SIG-M5 (cell line): Measurements from ENCODE around the gene SETD5.

Experiments
- DNase-seq: peaks from one replicate; lab custom pipeline; 2025; lab: John Stamatoyannopoulos, UW

Gene SETD5

DNA sequence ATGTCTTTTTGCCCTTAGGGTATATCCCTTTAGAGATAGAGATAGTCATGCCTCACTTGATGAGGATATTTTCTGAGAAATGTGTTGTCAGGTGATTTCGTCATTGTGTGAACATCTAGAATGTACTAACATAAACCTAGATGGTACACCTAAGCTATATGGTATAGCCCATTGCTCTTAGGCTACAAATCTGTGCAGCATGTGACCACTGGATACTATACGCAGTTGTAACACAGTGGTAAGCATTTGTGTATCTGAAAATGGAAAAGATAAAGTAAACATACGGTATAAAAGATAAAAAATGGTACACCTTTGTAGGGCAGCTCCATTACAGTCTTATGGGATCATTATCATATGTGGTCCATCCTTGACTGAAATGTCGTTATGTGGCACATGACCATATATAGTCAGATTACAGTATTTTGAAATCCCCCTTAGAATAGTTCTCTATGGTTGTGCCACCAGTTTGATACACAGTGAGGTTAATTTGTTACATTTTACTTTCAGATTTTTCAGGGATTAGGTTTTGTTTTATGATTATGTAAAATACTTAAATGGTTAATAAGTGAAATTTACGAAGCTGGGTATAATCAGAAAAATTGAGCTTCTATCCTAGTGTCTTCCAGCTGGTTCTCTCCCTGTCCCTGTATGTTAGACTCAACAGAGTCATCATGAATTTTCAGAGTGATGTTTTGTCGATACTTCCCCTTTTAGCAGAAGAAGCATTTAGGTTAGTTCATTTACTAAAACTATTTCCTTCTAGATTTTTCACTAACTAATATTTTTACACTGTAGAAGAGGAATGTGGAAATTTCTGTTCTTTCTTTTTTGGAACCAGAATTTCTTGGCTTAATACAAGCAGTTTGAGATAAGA is 12.8 kb downstream of the SETD5 start:
- DNase-seq: peak; percentile 21

- no peak for DNase-seq
Observed at GRCh38 chr3:9411302-9411701, 13.9 kb downstream of the SETD5 start.

GRCh38 chr3:9412293-9412692 is 14.9 kb downstream of the SETD5 start:
- no peak for DNase-seq

- DNase-seq: no peak
Observed at GRCh38 chr3:9414826-9415225, 17.4 kb downstream of the SETD5 start.

- no peak for DNase-seq
Observed at GRCh38 chr3:9415485-9416138, 18.2 kb downstream of the SETD5 start.

GRCh38 chr3:9416139-9416780 is 18.8 kb downstream of the SETD5 start:
- DNase-seq: no peak

- DNase-seq: no peak
Observed at GRCh38 chr3:9420850-9421549, 23.6 kb downstream of the SETD5 start.

DNA sequence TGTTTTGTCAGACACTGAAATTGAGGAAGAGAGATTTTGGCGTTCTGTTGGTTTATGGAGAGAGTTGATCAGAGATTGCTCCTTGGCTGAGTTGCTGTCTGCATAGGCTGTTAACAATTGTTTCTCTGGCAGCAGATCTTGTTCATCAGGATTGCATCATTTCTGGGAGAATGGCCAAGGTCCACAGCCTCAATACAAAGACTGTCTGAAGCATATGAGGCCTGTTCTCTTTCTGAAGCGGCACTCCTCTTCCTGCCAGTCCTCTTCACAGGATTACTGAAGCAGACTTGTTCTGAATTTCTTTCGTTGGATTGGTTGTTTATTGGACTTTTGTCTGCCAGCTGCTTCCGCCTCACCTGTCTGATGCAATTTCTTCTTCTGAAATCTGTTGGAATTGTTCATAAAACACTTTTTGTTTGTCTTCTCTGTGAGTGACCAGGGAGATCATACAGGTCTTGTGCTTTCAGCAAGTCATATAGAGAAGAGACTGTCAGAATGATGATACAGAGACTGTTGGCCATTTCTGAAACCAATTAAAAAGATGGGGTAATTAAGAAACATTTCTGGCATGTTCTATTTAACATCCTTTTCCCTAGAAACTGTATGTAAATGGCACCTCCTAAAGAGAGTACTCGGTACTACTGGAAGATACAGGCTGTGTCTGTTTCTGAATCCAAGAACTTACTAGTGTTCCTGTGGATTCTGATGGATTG is 25.5 kb downstream of the SETD5 start:
- DNase-seq: peak; percentile 54

- no peak for DNase-seq
Observed at GRCh38 chr3:9428411-9428810, 31.0 kb downstream of the SETD5 start.

- DNase-seq: no peak
Observed at GRCh38 chr3:9430733-9431132, 33.3 kb downstream of the SETD5 start.

DNA sequence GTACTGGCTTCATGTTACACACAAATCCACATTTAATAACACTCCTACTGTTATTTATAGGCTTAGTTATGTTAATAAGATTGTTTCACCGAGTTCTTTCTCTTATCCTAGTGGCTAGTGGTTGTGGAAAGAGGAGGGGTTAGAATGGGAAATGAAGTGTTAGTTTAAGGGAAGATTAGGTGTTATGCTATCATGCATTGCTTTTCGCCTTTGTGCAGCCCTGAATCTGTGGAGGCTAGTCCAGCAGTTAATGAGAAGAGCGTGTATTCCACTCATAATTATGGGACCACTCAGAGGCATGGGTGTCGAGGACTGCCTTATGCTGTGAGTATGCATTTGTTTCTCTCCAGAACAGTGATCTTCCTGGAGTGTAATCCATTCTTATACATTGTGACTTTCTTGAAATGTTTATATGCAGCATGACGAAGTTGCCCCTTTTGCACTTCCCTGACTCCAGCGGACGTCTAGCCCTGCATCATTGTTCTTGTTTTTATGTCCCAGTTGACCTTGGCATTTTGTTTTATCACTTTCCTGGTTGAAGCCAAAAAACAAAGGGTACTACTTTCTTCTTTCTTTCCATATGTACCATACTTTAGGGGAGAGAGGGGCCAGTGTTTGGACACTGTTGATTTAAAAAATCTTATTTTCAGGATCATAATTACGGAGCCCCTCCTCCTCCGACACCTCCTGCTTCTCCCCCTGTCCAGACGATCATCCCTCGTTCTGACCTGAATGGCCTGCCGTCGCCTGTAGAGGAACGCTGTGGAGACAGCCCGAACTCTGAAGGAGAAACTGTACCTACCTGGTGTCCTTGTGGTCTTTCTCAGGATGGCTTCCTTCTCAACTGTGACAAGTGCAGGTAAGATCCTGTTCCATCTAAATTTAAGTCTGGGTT is 36.5 kb downstream of the SETD5 start:
- DNase-seq: no peak

DNA sequence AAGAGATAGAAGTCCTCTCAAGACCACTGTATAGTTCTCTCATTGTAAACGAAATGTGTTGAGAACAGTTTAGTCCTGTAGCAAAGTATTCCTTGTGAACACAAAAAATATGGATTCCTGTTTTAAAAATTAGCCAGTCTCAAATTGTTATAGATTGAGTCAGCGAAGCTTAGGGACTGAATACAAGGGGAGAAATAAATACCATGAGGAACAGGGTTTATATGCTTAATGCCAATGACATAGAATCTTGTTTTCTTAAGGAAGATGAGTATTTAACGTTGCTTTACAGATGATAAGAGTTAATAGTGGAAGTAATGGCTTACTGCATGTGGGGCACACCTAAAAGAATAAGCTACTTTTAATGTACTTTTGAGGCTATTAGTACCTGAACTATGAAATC is 37.9 kb downstream of the SETD5 start:
- no peak for DNase-seq

- DNase-seq: no peak
Observed at GRCh38 chr3:9439331-9439730, 41.9 kb downstream of the SETD5 start.

DNA sequence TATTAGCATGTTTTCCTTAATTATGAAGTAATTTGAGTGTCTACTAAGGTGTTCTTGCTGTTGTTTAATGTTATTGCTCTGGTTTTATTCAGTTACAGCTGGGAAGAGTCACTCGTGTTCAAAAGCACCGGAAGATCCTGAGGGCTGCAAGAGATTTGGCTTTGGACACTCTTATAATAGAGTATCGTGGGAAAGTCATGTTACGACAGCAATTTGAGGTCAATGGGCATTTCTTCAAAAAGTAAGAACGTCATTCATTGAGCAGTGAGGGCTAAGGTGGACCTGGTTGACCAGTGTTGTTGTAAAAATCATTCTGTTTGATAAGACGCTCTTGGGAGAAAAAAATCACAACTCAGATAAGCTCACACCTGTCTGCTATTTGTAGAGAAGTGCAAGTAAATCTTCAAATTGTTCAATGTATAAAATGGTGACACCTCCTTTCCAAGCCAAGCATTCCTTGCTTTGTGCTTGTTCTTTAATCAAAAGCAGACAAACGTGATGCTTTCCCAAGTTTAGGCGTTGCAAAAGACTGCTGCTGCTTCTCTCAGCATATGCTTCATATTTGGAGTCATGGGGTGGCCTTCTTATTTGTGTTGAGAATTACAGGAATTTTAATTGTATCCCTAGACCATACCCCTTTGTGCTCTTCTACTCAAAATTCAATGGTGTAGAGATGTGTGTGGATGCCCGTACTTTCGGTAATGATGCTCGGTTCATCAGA is 44.2 kb downstream of the SETD5 start:
- DNase-seq: no peak

DNA sequence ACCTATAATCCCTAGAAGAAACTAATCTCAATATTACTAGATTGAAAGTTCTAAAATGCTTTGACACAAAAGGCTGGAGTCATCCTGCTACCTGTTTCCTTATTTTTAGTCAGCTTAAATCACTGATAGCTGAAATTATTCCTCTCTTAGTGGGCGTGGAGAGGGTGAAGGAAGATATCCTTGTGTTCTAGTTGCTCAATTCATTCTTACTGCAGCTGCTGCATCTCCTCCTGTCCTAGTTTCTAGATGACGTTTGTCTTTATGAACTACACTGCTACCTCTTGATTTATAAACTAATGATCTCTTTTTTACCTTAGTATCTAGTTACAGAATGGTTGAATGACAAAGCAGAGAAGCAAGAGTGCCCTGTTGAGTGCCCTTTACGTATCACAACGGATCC is 50.7 kb downstream of the SETD5 start:
- DNase-seq: no peak

DNA sequence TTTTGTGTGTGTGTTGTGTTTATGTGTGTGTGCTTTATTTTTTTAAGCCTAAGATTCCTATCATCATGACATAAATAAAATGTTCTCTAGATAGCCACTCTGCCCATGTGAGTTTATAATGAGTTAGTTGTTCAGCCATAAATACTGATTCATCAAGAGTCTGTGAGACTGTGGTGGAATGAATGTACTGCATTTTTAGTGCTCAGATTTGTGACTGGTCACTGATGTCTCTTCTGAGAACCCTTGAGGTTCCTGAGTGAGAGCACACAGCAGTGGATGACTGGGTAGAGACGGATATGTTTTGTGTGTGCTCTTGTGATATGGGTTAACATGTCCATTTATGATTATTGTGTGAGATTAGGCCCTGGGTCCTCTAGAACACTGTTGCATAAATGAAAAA is 51.2 kb downstream of the SETD5 start:
- no peak for DNase-seq

DNA sequence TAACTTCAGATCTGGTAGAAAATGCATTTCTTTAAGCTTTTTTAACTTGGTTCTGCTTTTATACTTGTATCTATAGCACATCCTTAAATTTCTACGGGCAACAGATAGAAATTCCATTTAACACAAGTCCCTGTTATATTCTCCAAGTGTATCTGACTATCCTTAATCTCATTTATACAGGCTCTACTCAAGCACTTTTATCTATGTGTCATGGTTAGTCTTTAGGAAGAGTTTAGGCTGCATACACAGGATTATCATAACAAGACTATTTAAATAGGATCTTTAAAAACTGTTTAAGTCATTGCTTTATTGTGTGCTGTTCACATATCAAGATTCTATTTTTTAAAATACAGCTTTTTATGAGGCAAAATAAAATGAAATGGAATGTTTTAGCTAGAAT is 52.7 kb downstream of the SETD5 start:
- DNase-seq: no peak

GRCh38 chr3:9450991-9451390 is 53.6 kb downstream of the SETD5 start:
- DNase-seq: no peak

- DNase-seq: no peak
Observed at GRCh38 chr3:9452417-9452816, 55.0 kb downstream of the SETD5 start.

DNA sequence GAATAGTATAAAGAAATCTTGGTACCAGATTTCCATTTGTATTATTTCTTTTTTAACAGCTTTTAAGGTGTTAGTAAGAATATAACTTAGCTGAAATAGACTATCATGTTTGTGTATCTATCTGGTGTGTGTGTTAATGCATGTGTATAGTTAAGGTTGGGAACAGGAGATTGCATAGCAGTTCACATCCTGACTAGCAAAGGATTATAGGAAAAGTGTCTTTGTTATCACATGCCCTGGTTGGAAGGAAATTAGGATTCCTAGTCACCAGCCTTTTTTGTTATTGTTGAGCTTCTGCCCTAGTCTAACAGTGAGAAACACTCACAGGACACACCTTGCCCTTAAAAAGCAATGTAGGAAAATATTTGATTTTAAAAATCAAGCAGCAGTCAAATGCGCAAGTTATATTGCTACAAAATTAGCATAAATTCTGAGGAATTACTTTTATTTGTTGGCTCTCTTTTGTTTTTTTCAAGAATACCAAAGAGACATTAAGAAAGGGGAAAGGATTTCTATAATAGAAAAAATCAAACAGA is 58.2 kb downstream of the SETD5 start:
- DNase-seq: no peak
